Measurements from ENCODE around the gene MAGEA3. TPM values are rescaled to one million over a fixed set of nuclear protein-coding genes. Genes with fewer than 3 reads are reported as not detected.
"Not testable (repeated sequence)": the region's sequence is repeated elsewhere in the genome, so short reads cannot be mapped to it uniquely, and the experiment has no call there.

Gene MAGEA3
- polyA plus RNA-seq, 3 donors = not detected

- Histone ChIP-seq H2AFZ (ENCODE audit: insufficient read depth, low read depth, low read length, poor library complexity, severe bottlenecking) (no peak overlapping the region), H4K20me1 (ENCODE audit: insufficient read depth, low read length) (no peaks in the 10 kb centered on the region), H3K4me1 (ENCODE audit: control insufficient read depth in 1 of 2, insufficient read depth in 2 of 2, low read length in 2 of 2) (no peaks in the 10 kb centered on the region), H3K27me3 (ENCODE audit: control insufficient read depth in 2 of 2, insufficient read depth in 2 of 2, low read length in 2 of 2) (no peaks in the 10 kb centered on the region), H3K9ac (ENCODE audit: insufficient read depth, low read length, poor library complexity, severe bottlenecking) (no peak overlapping the region), H3K9me3 (replicated peaks in 1 of 2; ENCODE audit: control insufficient read depth in 1 of 2, insufficient read depth in 1 of 2, low read length in 2 of 2) (no peaks in the 10 kb centered on the region), H3K27ac (ENCODE audit: low read depth in 1 of 2, low read length in 2 of 2) (no peak overlapping the region), H3K79me2 (ENCODE audit: insufficient read depth, low read length) (no peaks in the 10 kb centered on the region), H3K4me3 (replicated peaks in 1 of 3; ENCODE audit: low read depth in 2 of 3, low read length in 3 of 3) (no peak overlapping the region), H3K4me2 (replicated peaks; ENCODE audit: extremely low read depth, low read length, poor library complexity, severe bottlenecking) (no peak overlapping the region), H3K36me3 (replicated peaks in 1 of 2; ENCODE audit: control insufficient read depth in 1 of 2, insufficient read depth in 2 of 2, low read length in 2 of 2) (no peaks in the 10 kb centered on the region)
- intact Hi-C loops (cut with micrococcal nuclease) = no loop called here
- no peak overlapping the region for H3K27ac Mint-ChIP-seq
- H3K9me3 Mint-ChIP-seq = peaks cover 0 to 15% (median 6%) of the 10 kb centered on the region in 7 donors
- H3K4me1 Mint-ChIP-seq = no peaks in the 10 kb centered on the region
- no peak overlapping the region for H3K4me3 Mint-ChIP-seq
- H3K36me3 Mint-ChIP-seq = no peaks in the 10 kb centered on the region
- TF ChIP-seq CTCF (IDR thresholded peaks at IDR 0.05) = no peak
- H3K27me3 Mint-ChIP-seq (ENCODE audit: low read depth in 3 of 3) = peaks cover 0 to 4% (median 2%) of the 10 kb centered on the region in 3 donors
- WGBS (ENCODE audit: insufficient coverage) = no CpG with 5 or more reads among the region's 2 CpGs
- no peak for DNase-seq
Measured at GRCh38 chrX:152735101-152735500, 36.5 kb downstream of the MAGEA3 start.

GRCh38 chrX:152735860-152736511 lies 37.4 kb downstream of the MAGEA3 start:
- no peaks in the 10 kb centered on the region for H3K79me2 ChIP-seq (ENCODE audit: insufficient read depth, low read length)
- no peak for TF ChIP-seq CTCF (IDR thresholded peaks at IDR 0.05)
- Mint-ChIP-seq H3K36me3 (no peaks in the 10 kb centered on the region), H3K4me3 (no peak overlapping the region), H3K9me3 (peaks cover 0 to 15% (median 6%) of the 10 kb centered on the region in 7 donors), H3K27me3 (ENCODE audit: low read depth in 3 of 3) (peaks cover 0 to 2% (median 2%) of the 10 kb centered on the region in 3 donors), H3K4me1 (no peaks in the 10 kb centered on the region), H3K27ac (peak overlapping the region in 1 of 7 donors; percentile 18)
- H3K27ac ChIP-seq (ENCODE audit: low read depth in 1 of 2, low read length in 2 of 2) = no peak overlapping the region
- DNase-seq = no peak
- WGBS (ENCODE audit: insufficient coverage) = 92% methylated on average over 4 of the region's 12 CpGs
- no peaks in the 10 kb centered on the region for H3K9me3 ChIP-seq (replicated peaks in 1 of 2; ENCODE audit: control insufficient read depth in 1 of 2, insufficient read depth in 1 of 2, low read length in 2 of 2)
- no peaks in the 10 kb centered on the region for H3K36me3 ChIP-seq (replicated peaks in 1 of 2; ENCODE audit: control insufficient read depth in 1 of 2, insufficient read depth in 2 of 2, low read length in 2 of 2)
- H3K4me2 ChIP-seq (replicated peaks; ENCODE audit: extremely low read depth, low read length, poor library complexity, severe bottlenecking) = no peak overlapping the region
- no peaks in the 10 kb centered on the region for H4K20me1 ChIP-seq (ENCODE audit: insufficient read depth, low read length)
- no peak overlapping the region for H2AFZ ChIP-seq (ENCODE audit: insufficient read depth, low read depth, low read length, poor library complexity, severe bottlenecking)
- no peaks in the 10 kb centered on the region for H3K4me1 ChIP-seq (ENCODE audit: control insufficient read depth in 1 of 2, insufficient read depth in 2 of 2, low read length in 2 of 2)
- H3K9ac ChIP-seq (ENCODE audit: insufficient read depth, low read length, poor library complexity, severe bottlenecking) = no peak overlapping the region
- intact Hi-C loops (cut with micrococcal nuclease) = no loop called here
- H3K4me3 ChIP-seq (replicated peaks in 1 of 3; ENCODE audit: low read depth in 2 of 3, low read length in 3 of 3) = no peak overlapping the region
- H3K27me3 ChIP-seq (ENCODE audit: control insufficient read depth in 2 of 2, insufficient read depth in 2 of 2, low read length in 2 of 2) = no peaks in the 10 kb centered on the region

- H3K27me3 Mint-ChIP-seq (ENCODE audit: low read depth in 3 of 3); H3K27ac ChIP-seq (ENCODE audit: low read depth in 1 of 2, low read length in 2 of 2); H3K27ac Mint-ChIP-seq; DNase-seq; H3K4me3 Mint-ChIP-seq; H3K9ac ChIP-seq (ENCODE audit: insufficient read depth, low read length, poor library complexity, severe bottlenecking); H3K4me1 ChIP-seq (ENCODE audit: control insufficient read depth in 1 of 2, insufficient read depth in 2 of 2, low read length in 2 of 2); H3K4me3 ChIP-seq (replicated peaks in 1 of 3; ENCODE audit: low read depth in 2 of 3, low read length in 3 of 3); H3K79me2 ChIP-seq (ENCODE audit: insufficient read depth, low read length); H3K27me3 ChIP-seq (ENCODE audit: control insufficient read depth in 2 of 2, insufficient read depth in 2 of 2, low read length in 2 of 2); H2AFZ ChIP-seq (ENCODE audit: insufficient read depth, low read depth, low read length, poor library complexity, severe bottlenecking); intact Hi-C loops (cut with micrococcal nuclease); H3K4me2 ChIP-seq (replicated peaks; ENCODE audit: extremely low read depth, low read length, poor library complexity, severe bottlenecking); H3K36me3 Mint-ChIP-seq; H3K4me1 Mint-ChIP-seq; H4K20me1 ChIP-seq (ENCODE audit: insufficient read depth, low read length); H3K9me3 ChIP-seq (replicated peaks in 1 of 2; ENCODE audit: control insufficient read depth in 1 of 2, insufficient read depth in 1 of 2, low read length in 2 of 2); H3K36me3 ChIP-seq (replicated peaks in 1 of 2; ENCODE audit: control insufficient read depth in 1 of 2, insufficient read depth in 2 of 2, low read length in 2 of 2): not testable (repeated sequence)
- H3K9me3 Mint-ChIP-seq = peaks cover 0 to 15% (median 6%) of the 10 kb centered on the region in 7 donors
- 91% methylated on average over 11 of the region's 12 CpGs for WGBS (ENCODE audit: insufficient coverage)
Measured at GRCh38 chrX:152736528-152736927, 37.9 kb downstream of the MAGEA3 start.

Measured in CD14-positive monocyte (primary cell).